ENCODE data around the gene CALHM5. TPM values are rescaled to one million over a fixed set of nuclear protein-coding genes. Genes with fewer than 3 reads are reported as not detected.

Gene CALHM5
- total and polyA plus RNA-seq, 7 donors = 0.52 to 1.2 (median 0.81) TPM

DNA sequence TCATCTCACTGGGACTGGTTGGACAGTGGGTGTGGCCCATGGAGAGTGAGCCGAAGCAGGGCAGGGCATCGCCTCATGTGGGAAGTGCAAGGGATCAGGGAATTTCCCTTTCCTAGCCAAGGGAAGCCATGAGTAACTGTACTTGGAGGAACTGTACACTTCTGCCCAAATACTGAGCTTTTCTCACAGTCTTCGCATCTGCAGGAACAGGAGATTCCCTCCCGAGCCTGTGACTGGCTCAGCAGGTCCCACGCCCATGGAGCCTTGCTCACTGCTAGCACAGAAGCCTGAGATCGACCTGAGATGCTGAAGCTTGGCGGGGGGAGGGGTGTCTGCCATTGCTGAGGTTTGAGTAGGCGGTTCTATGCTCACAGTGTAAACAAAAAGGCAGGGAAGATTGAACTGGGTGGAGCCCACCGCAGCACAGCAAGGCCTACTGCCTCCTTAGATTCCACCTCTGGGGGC is 10.4 kb upstream of the CALHM5 start:
- WGBS, 3 donors = 69 to 79% (median 72%) methylated on average over 9 of the region's 9 CpGs
- Histone ChIP-seq H3K4me1 (no peaks in the 10 kb centered on the region), H3K36me3 (ENCODE audit: insufficient read depth in 1 of 2, low read depth in 1 of 2) (no peaks in the 10 kb centered on the region), H3K4me3 (no peak overlapping the region), H3K9me3 (no peaks in the 10 kb centered on the region), H3K27me3 (ENCODE audit: insufficient read depth in 3 of 3, low read length in 2 of 3) (peaks cover 0 to 1% (median 0%) of the 10 kb centered on the region in 3 donors), H3K27ac (no peak overlapping the region)
- intact Hi-C loops (cut with DNase I) = no loop called here
- TF ChIP-seq, protein P1, sequence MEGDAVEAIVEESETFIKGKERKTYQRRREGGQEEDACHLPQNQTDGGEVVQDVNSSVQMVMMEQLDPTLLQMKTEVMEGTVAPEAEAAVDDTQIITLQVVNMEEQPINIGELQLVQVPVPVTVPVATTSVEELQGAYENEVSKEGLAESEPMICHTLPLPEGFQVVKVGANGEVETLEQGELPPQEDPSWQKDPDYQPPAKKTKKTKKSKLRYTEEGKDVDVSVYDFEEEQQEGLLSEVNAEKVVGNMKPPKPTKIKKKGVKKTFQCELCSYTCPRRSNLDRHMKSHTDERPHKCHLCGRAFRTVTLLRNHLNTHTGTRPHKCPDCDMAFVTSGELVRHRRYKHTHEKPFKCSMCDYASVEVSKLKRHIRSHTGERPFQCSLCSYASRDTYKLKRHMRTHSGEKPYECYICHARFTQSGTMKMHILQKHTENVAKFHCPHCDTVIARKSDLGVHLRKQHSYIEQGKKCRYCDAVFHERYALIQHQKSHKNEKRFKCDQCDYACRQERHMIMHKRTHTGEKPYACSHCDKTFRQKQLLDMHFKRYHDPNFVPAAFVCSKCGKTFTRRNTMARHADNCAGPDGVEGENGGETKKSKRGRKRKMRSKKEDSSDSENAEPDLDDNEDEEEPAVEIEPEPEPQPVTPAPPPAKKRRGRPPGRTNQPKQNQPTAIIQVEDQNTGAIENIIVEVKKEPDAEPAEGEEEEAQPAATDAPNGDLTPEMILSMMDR (IDR thresholded peaks at IDR 0.05) = no peak
- DNase-seq (no peak), ATAC-seq (no peak)

DNA sequence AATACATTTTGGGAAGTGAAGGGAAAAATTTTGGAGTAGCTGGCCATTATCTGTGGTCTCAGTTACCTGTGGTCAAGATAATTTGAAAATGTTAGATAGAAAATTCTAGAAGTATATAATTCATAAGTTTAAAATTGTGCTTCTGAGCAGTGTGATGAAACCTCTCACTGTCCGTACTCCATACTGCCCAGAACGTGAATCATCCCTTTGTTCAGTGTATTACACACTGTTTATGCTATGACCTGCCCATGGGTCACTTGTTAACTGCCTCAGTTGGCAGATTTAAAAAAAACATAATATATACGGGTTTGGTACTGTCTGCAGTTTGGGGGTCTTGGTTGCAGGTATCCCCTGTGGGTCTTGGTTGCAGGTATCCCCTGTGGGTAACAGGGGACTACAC is 4.1 kb upstream of the CALHM5 start:
- Histone ChIP-seq H3K27me3 (ENCODE audit: insufficient read depth in 3 of 3, low read length in 2 of 3) (no peaks in the 10 kb centered on the region), H3K27ac (no peak overlapping the region), H3K4me3 (no peak overlapping the region), H3K9me3 (no peaks in the 10 kb centered on the region), H3K4me1 (peaks cover 4% of the 10 kb centered on the region), H3K36me3 (ENCODE audit: insufficient read depth in 1 of 2, low read depth in 1 of 2) (no peaks in the 10 kb centered on the region)
- intact Hi-C loops (cut with DNase I) = no loop called here
- ATAC-seq (no peak), DNase-seq (no peak)
- TF ChIP-seq, protein P1 (IDR thresholded peaks at IDR 0.05) = no peak
- 85 to 90% (median 87%) methylated on average over 3 of the region's 3 CpGs for WGBS, 3 donors

DNA sequence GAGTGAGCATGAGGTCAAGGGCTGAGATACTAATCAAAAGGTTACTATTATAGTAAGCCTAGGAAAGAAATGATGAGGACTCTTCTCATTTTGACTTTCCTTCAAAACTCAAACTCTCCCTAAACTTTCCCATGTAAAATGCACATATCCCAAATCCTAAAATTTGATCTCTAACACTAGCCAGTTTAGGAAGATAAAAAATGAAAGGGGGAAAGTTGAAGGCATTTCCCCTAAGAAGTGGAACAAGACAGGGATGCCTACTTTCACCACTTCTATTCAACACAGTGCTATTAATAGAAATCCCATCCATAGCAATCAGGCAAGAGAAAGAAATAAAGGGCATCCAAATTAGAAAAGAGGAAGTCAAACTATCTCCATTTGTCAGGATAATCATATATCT is 2.9 kb upstream of the CALHM5 start:
- DNase-seq (no peak), ATAC-seq (no peak)
- intact Hi-C loops (cut with DNase I) = no loop called here
- no peaks in the 10 kb centered on the region for H3K36me3 ChIP-seq (ENCODE audit: insufficient read depth in 1 of 2, low read depth in 1 of 2)
- no peak overlapping the region for H3K27ac ChIP-seq
- H3K4me1 ChIP-seq = peaks cover 4% of the 10 kb centered on the region
- TF ChIP-seq, protein P1 (IDR thresholded peaks at IDR 0.05) = no peak
- H3K4me3 ChIP-seq = no peak overlapping the region
- H3K9me3 ChIP-seq = no peaks in the 10 kb centered on the region
- H3K27me3 ChIP-seq (ENCODE audit: insufficient read depth in 3 of 3, low read length in 2 of 3) = no peaks in the 10 kb centered on the region

DNA sequence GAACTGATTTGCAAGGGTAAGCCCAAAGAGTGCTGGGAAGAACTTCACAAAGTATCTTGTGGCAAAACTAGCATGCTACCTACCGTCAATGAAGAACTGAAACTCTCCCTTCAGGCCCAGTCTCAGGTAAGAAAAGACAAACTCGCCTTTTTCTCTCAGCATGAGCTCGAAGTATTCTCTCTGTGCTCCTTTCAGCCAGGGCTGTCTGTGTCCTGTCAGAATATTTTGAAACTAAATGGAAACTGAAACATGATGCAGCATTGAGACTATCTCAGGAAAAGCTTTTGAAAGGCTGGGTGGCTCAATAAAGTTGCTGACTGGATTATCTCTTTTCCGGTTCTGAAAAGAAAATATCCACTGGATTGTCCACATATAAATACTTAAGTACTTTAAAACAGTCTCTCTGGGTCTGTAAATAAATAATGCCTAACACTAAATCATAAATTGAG is 696 bp downstream of the CALHM5 start:
- H3K4me1 ChIP-seq = peaks cover 4% of the 10 kb centered on the region
- no peaks in the 10 kb centered on the region for H3K36me3 ChIP-seq (ENCODE audit: insufficient read depth in 1 of 2, low read depth in 1 of 2)
- H3K9me3 ChIP-seq = no peaks in the 10 kb centered on the region
- 24 to 33% (median 26%) methylated on average over 4 of the region's 4 CpGs for WGBS, 3 donors
- ATAC-seq (peak in 3 of 4 donors; percentile 17 to 59 (median 37)), DNase-seq (no peak)
- intact Hi-C loops (cut with DNase I) = no loop called here
- no peaks in the 10 kb centered on the region for H3K27me3 ChIP-seq (ENCODE audit: insufficient read depth in 3 of 3, low read length in 2 of 3)
- peak overlapping the region; percentile 75 for H3K27ac ChIP-seq
- TF ChIP-seq, protein P1 (IDR thresholded peaks at IDR 0.05) = no peak
- peak overlapping the region; percentile 60 for H3K4me3 ChIP-seq

DNA sequence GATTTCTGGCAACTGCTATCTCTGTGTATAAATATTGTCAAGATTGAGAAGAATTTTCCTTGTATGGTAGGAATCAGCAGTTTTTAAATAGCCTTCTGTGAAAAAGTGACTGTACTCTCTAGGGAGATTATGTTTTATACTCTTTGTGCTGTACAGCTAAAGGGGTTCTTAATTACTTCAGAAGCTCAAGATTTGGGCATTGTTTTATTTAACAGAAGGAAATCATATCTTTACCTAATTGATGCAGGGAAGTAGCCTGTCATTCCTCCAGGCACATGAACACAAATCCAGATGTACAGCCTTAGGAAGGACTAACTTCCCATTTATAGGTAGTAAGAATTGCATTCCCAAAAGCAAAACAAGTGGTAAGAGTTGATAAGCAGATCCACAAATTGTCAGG is 1.3 kb downstream of the CALHM5 start:
- ATAC-seq (peak in 1 of 4 donors; percentile 37), DNase-seq (no peak)
- Histone ChIP-seq H3K9me3 (no peaks in the 10 kb centered on the region), H3K27me3 (ENCODE audit: insufficient read depth in 3 of 3, low read length in 2 of 3) (no peaks in the 10 kb centered on the region), H3K27ac (peak overlapping the region; percentile 75), H3K4me1 (peaks cover 4% of the 10 kb centered on the region), H3K4me3 (peak overlapping the region; percentile 60), H3K36me3 (ENCODE audit: insufficient read depth in 1 of 2, low read depth in 1 of 2) (no peaks in the 10 kb centered on the region)
- TF ChIP-seq, protein P1 (IDR thresholded peaks at IDR 0.05) = no peak
- intact Hi-C loops (cut with DNase I) = no loop called here
